DMS153 treated with DMSO at 0.1 percent for 48 hours (cell line): Measurements from ENCODE around the gene TMEM161B.
"Not testable (repeated sequence)": the region's sequence is repeated elsewhere in the genome, so short reads cannot be mapped to it uniquely, and the experiment has no call there.

ENCODE experiments used
- DNase-seq: peaks from one replicate; lab custom pipeline; 2025; ENCODE audit not compliant: unreplicated experiment; lab: John Stamatoyannopoulos, UW

TMEM161B gene

DNA sequence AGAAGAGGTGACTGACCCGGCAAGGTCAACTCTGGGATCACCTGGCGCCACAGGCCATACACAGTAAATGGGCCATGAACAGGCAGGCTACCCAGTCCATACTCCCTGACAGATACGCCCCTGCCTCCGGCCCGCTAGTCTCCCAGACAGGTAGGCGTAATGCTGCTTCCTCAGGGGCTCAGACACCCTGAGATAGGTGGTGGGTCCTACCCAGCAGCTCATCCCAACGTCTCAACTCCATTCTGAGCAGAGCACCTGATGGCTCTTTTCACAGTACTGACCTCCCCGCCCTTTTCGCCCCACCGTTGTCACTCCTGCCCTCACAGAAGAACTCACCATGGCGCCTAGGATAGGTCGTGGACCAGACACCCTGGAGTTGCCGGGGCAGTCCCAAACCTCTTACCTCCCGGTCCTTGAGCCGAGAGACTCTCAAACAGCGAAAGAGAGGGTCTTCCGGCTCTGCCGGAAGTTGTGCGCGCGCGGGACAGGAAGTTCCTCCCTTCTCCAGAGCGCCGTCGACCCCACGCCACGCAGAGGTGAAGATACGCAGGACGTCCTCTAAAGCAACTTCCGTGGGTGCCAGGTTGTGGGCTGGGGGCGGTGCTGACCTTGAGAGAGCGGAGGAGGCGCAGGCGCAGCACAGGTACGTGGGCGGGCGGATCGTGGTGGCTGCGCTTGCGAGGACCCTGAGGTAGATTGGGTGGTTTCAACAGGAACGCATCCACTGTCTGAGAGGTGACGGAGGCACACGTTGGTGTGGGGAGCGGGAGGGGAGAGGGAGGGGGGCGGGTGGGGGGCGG, at the start of gene TMEM161B:
Gene TMEM161B, minus strand, starts transcription at position 461 of the 800 bp plus-strand sequence. Its CDS starts 122 bp downstream, at position 339.
- peak; percentile 41 for DNase-seq

DNA sequence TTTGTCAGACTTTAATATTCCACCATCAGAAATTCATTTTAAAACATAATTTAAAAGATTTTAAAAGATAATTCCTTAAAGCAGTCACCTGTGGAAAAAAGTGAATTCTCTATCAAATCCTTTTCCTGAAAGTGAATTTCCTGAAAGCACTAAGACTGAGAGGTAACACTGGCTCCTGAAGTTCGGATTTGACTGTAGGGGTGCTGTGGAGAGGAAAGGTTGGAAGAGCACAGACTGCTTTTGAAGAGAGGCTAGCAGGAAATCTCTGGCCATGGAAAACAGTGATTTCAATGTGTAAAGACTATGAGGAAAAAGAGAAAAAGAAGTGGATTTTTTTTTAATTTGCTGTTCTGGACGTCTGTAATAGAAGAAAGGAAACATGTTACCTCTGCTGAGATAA, 35.7 kb upstream of the TMEM161B start:
- DNase-seq = no peak

DNA sequence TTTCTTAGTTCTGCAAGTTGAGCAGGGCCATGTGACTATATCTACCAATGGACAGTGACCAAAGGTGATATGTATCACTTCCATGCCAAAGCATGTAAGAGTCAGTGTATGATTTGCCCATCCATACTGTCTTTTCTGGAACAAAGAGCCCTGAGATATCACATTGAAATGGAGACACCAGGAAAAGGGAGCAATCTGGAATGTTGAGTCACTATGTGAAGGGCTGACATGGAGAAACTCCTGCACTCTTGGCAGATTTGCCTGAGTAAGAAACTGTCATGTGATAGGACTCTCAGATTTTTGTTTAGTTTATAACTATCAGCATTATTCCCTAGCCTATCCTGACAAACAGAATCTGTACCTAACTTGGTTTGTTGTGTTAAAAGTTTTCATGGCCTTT, 29.8 kb upstream of the TMEM161B start:
- no peak for DNase-seq

DNA sequence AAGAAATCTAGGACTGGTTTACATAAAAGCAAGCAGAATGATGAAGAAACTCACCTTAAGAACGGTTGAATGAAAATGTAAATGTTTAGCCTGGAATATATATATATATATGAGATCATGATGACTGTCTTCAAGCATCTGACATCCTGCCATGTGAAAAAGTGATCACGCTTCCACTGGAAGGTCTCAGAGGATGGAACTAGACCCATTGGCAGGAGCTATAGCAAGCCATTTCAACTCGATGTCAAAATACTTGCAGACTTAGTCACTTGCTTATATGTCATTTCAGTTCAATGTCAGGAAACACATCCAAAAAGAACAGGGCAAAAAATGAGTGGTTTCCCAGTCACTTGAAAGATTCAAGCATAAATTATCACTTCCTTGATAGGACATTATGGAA, 22.2 kb upstream of the TMEM161B start:
- DNase-seq = no peak

DNA sequence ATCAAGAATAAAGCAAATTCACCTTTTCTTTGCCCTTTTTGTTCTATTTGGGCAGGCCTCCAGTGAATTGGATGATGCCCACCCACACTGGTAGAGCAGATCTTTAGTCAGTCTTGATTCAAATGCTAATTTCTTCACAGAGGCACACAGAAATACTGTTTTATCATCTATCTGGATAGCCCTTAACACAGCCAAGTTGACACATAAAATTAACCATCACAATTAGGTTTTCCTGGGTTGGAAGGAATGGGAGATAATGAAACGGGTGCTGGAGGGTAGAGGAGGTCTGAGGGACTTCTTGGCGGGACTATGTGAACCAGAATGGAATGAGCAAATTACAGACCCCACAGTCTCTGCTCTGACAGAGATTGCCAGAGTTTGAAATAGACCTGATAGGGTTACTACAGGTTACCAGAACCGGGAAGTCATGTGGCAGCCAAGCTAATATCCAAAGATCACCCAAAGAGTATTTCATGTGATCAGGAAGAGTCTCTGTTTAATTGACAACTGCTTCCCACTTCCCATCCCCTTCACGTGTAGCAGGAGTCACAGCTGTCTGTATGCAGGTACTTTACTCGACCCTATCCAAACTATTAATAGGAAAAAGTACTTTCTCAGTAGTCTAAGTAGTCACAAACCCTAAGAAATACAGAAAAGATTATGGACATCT, 20.0 kb upstream of the TMEM161B start:
- no peak for DNase-seq

DNA sequence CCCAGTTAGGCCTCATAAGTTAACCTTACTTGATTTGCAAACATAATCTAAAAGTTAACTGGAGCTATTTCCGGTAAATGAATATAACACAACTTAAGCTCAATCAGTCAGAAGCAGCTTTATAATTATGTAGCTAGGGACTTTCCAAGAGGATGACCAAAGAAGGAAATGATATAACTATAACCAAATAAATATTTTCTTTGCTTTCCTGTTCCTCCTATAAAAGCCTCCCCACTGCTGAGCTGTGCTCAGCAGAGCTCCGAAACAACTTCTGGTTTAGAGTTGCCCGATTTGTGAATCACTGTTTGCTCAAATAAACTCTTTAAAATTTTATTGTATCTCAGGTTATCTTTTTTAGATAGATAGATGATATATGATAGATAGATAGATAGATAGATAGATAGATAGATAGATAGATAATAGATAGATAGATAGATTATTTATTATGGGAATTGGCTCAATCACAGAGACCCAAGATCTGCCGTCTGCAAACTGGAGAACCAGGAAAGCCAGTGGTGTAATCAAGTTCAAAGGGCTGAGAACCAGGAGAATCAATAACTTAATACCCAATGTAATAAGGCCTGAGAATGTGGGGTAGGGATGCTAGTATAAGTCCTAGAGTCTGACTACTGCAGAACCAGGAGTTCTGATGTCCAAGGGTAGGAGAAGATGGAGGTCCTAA, 19.3 kb upstream of the TMEM161B start:
- DNase-seq = no peak

DNA sequence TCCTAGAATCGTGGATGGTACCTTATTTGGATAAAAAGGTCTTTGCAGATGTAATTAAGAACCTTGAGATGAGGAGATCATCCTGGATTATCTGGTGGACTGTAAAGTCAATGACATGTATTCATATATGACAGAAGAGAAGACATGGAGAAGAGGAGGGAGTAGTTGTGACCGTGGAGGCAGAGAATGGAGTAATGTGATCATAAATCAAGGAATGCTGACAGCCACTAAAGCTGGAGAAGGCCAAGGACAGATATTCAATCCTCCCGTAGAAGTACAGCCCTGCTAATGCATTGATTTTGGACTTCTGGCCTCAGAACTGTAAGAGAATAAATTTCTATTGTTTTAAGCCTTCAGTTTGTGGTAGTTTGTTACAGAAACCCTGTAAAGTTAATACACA, 18.7 kb upstream of the TMEM161B start:
- DNase-seq = no peak

DNA sequence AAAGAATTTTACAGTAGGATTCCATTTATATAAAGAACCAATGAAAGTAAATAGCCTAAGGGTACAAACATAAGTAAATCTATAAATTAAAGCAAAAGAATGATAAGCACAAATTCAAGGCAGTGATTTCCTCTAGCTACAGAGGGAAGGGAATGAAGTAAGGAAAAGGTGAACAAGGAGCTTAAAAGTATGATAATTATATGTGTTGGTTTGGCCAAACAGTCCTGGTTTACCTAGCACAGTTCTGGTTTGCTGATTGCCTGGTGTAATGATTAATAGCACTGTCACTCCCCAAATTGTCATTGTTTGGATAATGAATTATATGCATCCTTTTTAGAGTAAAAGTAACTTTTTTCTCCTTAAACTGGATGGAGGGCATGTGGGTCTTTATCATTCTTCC, 15.0 kb upstream of the TMEM161B start:
- no peak for DNase-seq

DNA sequence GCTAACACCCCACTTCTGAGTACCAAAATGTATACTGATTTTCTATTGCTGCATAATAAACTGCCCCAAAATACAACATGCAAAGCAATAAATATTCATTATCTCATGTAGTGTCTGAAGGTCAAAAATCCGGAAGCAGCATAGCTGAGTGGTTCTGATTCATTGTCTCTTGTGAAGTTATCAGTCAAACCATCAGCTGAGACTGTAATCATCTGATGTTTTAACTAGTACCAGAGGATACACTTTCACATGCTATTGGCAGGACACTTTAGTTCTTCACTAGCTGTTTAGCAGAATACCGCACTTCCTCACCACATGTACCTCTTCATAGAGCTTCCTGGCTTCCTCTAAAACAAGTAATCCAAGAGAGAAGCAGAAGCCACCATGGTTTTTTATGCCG, 12.7 kb upstream of the TMEM161B start:
- no peak for DNase-seq

DNA sequence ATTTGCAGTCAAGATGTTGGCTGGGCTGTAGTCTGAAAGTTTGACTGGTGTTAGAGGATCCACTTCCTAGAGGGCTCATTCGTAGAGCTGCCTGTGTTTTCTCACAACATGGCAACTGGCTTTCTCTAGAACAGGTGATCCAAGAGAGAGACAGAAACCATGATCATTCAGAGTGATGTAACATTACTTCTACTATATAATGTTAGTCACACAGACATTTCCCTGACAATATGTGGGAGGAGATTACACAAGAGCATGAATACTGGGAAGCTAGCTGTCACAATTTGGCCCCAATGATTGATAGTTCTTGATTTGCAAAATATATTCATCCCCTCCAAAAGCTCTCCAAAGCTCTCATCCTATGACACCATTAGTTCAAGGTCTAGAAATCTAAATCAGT, 10.9 kb upstream of the TMEM161B start:
- DNase-seq = no peak

DNA sequence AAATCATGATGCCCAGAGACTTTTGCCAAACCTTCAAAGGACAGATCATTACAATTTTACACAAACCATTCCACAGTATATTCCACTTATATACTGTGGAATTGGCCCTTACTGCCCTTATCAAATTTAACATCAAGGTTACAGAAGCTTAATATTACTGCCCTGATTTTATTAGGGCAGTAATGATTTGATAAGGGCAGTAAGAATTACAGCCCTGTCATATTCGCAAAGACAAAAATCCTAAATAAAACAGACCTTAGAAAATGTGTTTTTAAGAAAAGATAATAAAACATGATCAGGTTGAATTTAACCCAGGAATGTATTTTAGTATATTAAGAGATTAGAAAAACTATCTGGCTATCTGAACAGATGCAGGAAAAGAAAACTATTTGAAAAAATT, 7.7 kb upstream of the TMEM161B start:
- no peak for DNase-seq

DNA sequence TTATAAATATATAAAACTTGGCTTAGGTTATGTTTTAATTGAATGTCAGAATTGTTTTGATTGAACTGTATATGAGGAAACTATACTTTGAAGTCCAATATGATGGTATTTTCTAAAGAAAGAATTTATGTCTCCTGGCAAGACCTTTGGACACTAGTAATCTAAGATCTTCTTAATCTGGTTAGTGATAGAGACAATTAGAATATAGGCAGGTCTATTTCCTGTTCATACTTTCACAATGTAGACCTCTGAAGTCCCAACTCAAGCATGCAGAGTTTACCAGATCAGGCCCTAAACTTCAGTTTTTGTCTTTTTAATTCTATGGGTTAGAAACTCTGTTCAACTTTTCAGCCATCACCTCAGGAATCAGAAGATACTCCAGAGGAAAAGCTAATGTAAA, 6.9 kb upstream of the TMEM161B start:
- no peak for DNase-seq

DNA sequence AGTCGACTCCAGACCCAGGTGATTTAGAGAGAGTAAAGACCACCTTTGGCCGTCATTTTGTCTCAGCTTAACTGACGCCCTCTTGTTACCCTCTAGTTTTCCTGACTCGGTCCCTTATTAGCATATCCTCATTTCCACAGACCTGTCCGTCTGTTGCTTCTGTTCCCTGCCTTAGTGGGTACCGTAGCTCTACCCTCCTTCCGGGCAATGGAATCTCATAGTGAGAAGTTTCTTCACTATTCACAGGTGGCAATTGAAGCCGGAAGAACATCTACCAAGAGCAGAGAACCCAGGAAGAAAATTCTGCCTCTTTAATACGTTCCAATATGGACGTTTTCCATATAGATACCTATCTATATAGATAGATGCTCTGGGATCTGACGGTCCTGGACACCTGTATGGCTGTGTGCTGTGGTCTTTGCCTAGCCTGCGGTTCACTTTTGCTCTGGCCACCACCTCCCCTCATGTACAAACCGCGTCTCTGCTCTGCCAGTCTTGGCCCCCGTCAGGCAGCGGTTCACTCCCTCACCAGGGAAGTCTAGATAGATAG, 652 bp upstream of the TMEM161B start:
- no peak for DNase-seq

DNA sequence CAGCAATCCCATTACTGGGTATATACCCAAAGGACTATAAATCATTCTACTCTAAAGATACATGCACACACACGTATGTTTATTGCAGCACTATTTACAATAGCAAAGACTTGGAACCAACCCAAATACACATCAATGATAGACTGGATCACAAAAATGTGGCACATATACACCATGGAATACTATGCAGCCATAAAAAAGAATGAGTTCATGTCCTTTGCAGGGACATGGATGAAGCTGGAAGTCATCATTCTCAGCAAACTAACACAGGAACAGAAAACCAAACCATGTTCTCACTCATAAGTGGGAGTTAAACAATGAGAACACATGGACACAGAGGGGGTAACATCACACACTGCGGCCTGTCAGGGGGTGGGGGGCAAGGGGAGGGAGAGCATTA, 4.1 kb downstream of the TMEM161B start:
- not testable (repeated sequence) for DNase-seq

DNA sequence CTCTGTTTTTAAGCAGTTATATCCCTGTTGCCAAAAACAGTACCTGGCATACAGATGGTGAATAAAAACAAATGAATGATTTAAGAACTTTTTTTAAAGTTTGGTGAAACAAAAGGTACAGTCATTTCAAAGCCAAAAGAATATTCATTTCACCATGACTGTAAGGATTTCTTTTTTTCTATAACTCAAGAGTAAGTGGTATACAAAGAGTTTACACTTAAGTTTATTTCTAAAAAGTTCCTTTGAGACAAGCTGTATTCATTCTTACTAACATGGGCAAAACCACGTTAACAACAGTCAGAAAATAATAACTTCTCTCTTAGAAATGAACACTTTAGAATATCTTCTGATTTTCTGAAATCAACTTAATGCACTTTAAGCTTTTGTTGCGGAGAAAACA, 5.3 kb downstream of the TMEM161B start:
- no peak for DNase-seq

DNA sequence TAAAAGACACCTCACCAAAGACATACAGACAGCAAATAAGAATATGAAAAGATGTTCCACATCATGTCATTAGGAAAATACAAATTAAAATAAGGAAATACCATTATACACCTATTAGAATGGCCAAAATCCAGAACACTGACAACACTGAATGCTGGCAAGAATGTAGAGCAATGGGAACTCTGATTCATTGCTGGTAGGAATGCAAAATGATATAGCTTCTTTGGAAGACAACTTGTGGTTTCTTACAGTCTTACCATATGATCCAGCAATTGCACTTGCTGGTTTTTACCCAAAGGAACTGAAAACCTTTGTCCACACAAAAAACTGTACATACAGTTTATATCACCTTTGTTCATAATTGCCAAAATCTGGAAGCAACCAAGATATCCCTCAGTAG, 6.5 kb downstream of the TMEM161B start:
- DNase-seq = no peak

DNA sequence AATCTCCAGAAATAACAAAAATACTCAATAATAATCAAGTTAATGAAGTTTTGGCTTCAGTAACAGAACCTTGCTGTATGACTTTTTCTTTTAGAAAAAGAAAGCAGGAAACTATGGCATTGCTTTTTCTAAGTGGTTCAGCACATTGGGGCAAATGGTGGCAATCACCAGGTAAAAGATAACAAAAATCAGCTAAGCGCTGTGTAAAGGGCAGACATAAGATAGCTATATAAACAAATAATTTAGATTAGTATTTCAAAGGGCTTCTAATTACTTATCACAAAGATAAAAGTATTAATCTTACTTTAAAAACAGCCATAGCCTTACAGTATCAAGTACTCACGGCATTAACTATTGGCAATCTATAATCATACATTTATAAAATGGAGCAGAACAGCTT, 10.0 kb downstream of the TMEM161B start:
- DNase-seq = no peak

DNA sequence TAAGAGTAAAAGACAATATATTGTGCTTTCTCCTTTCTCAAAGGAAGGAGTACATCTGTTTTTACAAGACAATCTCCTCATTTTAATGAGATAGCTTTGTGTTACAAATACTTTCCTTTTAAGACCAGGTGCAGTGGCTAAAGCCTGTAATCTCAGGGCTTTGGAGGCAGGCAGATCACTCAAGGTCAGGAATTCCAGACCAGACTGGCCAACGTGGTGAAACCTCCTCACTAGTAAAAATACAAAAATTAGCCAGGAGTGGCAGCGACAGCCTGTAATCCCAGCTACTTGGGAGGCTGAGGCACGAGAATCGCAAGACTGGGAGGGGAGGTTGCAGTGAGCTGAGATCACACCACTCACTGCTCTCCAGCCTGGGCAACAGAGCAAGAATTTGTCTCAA, 11.8 kb downstream of the TMEM161B start:
- DNase-seq = no peak

DNA sequence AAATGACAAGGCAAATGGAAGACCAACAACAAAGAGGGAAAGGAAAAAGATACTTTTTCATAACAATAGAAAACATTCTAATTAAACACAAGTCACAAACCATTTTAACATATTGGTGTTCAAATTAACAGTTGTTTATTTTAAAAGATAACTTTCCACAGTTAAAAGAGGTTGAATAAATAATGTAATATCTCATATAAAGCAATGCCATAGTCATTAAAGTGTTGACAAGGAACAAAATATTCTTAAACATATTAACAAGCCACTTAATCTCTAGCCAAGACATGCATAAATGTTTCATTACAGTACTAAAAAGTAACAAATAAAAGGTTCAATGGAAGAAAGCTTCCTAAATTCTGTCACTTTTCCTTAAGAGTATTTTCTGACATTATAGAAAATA, 12.6 kb downstream of the TMEM161B start:
- no peak for DNase-seq

DNA sequence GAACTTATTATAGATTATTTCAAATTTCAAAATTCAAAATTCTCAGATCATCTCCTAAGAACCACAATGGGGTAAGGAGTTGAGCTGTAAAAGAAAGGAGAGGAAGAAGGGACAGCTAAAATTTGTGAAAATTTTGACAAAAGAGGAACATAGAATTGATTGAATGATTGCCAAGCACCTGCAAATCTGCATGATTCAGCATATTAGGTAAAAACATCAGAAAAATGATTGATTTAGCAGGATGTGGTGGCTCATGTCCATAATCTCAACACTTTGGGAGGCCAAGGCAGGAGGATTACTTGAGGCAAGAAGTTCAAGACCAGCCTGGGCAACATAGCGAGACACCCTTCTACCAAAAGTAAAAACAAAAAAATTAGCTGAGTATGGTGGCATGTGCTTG, 14.3 kb downstream of the TMEM161B start:
- no peak for DNase-seq

DNA sequence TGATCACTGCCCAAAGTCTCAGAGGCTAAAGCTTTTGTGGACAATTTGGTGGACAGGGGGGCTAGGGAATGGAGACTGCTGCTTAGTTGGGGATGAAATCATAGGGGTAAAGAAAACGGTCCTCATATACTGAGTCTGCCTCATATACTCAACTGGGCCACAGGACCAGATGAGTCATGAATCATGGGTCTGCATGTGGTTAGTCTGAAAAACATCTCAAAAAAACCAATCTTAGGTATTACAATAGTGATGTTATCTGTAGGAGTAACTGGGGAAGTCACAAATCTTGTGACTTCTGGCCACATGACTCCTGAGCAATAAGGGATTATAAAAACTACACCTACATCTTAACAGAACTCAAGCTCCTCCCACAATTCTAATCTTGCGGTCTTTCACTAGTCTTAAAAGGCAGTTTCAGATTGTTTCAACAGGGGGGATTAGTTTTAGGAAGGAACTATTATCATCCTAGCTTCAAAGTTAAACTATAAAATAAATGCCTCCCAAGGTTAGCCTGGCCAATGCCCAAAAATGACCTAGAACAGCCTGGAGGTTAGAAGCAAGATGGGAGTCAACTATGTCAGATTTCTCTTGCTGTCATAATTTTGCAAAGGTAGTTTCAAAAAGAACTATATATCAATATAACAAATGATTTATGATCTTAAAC, 17.5 kb downstream of the TMEM161B start:
- no peak for DNase-seq
